ENCODE data around the gene USP15. TPM values are rescaled to one million over a fixed set of nuclear protein-coding genes. Genes with fewer than 3 reads are reported as not detected.

Gene USP15
- total and polyA plus RNA-seq, 2 of the 8 experiments (the other 6 are each of a cell fraction or from before 2014, with no cell fraction given): 12.7 to 38.6 TPM

- TF ChIP-seq CREB1 (IDR thresholded peaks at IDR 0.05) (no peak), FOSL1 (IDR thresholded peaks at IDR 0.05; ENCODE audit: insufficient read depth, low read depth, low read length) (no peak)
Measured at GRCh38 chr12:62317017-62317416, 56.8 kb downstream of the USP15 start (continued).

Data from H1 (cell line).